Islet of Langerhans (tissue), 1 donor: ENCODE results near the gene RGL3.
"Not testable (repeated sequence)": the region's sequence is repeated elsewhere in the genome, so short reads cannot be mapped to it uniquely, and the experiment has no call there.

Experiments used
- FAIRE-seq: peaks from one replicate; lab custom pipeline; 2011; peaks lifted over from hg19 to GRCh38; lab: Jason Lieb, UNC

RGL3 gene

DNA sequence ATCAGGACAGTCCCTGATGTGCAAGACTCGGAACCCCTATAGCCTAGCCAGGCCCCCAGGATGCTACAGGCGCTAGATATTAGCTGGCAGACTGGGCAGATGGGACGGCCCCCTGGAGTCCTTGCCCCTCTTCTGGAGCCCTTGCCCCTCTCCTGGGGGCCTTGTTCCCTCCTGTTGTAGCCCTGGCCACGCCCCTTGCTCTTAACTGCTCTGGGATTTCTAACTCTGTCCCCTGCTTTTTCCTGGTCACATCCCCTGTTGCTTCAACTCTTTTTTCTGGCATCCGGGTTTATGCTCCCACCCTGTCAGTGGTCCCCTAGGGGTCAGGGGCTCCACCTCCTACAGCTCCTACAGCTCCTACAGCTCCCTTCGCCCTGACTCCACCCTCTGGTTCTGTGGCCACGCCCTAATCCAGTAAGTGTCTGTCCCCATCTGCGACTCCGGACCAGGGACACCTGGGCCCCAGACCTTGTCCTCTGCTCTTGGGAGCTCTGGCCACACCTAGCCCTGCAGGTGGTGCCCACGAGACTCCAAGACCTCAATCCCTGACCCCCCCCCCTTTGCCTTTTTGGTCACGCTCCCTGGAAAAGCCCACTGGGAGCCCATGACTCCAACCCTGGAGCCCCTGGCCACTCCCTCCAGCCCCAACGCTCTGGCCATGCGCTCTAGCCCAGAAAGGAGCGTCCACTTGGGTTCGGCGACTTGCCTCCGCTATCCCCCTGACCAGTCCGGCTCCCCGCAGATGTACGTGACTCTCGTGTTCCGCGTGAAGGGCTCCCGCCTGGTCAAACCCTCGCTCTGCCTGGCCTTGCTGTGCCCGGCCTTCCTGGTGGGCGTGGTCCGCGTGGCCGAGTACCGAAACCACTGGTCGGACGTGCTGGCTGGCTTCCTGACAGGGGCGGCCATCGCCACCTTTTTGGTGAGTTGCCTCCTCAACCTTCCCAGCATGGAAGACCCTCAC lies 57.1 kb downstream of the RGL3 start:
- no peak for FAIRE-seq

DNA sequence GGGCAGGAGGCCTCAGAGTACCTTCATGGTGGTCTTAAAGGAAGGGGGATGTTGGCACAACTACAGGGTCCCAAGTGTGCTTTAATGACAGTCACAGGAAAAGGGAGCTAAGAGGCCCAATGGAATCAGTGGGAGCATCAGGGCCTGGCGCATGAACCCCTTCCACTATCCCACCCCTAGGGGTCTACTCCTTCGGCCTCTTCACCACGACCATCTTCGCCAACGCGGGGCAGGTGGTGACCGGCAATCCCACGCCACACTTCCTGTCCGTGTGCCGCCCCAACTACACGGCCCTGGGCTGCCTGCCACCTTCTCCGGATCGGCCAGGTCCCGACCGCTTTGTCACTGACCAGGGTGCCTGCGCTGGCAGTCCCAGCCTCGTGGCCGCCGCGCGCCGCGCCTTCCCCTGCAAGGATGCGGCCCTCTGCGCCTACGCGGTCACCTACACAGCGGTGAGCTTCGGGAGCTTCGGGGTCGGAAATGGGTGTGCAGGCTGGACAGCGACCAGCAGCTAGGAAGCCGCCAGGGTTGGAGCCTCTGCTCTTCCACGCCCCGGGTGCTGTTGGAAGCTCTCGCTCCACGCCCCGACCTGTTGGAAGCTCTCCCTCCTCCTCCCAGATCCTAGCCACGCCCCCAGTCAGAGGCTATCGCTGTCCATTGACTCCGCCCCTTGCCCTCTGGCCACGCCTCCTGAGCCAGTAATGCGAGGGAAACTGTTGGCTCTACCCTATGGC lies 57.9 kb downstream of the RGL3 start:
- no peak for FAIRE-seq

DNA sequence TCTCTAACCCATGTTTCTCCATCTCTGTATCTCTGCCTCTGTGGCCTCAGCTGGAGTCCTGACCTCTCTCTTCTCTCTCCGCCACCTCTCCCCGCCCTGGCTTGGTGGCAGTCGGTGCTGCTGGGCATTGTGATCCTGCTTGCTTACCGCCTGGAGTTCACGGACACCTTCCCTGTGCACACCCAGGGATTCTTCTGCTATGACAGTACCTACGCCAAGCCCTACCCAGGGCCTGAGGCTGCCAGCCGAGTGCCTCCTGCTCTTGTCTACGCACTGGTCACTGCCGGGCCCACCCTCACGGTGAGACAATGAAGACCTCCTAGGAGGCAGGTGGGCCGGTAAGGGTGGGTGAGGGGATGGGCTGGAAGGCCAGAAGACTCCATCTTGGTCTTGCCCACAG lies 59.7 kb downstream of the RGL3 start:
- no peak for FAIRE-seq

DNA sequence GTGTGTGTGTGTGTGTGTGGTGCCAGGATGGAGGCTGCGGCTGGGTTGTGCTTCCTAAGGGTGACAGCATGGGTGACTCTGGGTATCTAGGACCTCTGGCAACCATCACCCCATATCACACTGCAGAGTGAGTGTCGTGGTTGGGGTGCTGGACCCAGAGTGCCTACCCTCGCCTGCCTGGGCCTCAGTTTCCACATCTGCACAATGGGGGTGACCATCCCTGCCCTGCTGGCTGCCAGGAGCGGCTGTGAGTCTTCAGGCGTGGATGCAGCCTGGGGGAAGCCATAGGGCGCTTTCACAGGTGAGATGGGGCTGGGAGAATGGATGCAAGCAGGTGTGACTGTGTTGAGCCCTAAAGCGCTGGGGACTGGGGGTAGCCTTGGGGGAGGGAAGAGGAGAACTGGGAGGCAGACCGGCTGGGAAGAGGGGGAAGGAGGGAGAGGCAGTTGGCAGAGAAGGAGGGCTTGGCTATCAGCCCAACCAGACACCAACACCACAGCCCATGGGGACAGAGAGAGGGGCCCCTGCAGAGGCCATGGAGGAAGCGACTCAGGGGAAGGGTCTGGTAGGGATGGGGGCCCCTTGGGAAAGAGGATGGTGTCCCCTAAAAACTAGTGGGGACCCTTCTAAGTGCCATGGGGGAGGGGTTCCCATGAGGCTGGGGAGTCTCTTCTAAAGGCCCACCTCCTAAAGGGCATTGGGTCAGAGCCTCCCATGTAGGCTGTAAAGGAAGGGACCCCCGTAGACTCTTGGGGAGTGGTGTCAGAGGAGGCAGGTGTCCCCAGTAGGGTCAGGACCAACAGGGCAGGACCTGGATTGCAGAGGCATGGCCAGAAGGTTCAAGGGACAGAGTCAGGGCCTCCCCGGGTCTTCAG lies 62.2 kb downstream of the RGL3 start:
- no peak for FAIRE-seq

DNA sequence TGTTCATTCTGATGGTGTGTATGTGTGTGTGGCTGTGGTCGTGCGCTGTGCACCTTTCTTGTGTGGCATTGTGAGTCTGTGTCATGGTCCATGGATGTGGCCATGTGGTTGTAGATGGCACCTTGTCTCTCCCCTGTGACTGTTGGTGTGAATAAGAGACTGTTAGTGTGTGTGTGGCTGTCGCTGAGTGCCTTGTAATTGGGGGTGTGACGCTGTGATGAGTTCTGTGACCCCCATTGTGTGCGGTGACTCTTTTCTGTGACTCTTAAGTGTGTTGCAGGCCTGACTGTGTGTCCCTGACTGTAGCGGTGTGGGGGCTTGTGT lies 63.1 kb downstream of the RGL3 start:
- FAIRE-seq, result no peak

DNA sequence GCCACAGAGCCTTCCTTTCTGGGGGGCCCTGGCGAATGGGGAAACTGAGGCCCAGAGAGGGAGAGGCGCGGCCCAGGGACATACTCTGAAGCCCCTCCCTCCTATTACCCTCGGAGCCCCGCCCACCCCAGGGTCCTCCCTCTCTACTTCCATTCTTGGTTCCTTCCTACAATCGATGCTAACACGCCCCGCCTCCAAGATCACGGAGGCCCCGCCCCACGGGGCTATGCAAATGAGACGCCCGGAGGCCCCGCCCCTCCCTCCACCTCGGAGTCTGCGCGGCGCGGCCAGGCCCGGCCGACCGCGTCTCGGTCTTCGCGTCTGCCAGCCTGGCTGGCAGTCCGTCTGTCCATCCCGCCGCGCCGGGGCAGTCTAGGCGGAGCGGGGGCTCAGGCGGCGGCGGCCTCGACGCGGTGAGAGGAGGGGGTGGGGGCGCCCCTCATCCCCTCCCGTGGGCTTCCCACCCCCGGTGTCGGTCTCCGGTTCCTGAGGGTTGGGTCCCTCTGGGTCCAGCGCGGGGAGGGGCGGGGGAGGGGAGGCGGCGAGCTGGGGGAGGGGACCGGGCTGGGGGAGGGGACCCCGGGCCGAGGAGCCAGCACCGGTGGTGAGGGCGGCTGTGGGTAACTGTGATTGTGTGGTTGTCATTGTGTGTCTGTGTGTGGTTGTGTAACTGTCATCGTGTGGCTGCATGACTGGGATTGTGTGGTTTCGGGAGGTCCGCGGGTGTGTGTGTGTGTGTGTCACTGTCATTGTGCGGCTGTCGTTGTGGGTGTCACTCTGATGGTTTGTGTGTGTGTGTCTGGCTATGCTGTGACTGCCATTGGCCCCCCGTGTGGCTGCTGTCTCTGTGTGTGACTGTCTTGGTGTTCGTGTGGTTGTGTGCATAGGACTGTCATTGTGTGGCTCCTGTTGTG lies 63.7 kb downstream of the RGL3 start, which contains the start of gene PLPPR2:
Gene PLPPR2, plus strand, starts transcription at position 273 of the 914 bp plus-strand sequence. CDS start 2,242 bp downstream, outside the sequence.
- FAIRE-seq, result no peak

DNA sequence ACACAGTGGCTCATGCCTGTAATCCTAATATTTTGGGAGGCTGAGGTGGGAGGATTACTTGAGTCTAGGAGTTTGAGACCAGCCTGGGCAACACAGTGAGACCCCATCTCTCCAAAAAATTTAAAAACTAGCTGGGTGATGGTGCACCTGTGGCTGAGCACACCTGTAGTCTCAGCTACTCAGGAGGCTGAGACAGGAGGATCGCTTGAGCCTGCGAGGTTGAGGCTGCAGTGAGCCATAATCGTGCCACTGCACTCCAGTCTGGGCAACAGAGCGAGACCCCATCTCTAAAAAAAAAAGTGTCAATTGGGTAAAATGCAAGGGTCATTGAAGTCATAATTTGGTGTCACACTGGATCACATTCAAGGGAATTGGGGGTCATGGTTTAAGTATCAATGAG lies 65.0 kb downstream of the RGL3 start:
- not testable (repeated sequence) for FAIRE-seq

DNA sequence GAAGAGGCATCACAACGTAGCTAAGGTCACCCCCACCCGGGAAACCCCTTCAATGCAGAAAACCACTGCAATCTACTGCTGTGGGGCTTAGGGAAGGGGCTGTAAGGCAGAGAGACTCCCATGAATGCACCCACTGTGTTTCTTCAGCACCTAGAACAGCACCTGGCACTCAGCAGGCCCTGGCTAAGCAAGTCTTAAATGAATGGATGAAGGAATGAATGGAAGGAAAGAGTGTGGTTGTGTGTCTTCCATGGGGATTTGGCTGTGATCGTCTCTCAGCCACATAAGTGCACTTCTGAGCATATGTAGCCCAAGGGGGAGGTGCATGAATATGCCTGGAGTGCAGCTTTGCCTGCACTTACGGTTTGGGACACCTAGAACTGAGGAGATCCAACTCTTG lies 69.9 kb downstream of the RGL3 start:
- FAIRE-seq, result no peak

DNA sequence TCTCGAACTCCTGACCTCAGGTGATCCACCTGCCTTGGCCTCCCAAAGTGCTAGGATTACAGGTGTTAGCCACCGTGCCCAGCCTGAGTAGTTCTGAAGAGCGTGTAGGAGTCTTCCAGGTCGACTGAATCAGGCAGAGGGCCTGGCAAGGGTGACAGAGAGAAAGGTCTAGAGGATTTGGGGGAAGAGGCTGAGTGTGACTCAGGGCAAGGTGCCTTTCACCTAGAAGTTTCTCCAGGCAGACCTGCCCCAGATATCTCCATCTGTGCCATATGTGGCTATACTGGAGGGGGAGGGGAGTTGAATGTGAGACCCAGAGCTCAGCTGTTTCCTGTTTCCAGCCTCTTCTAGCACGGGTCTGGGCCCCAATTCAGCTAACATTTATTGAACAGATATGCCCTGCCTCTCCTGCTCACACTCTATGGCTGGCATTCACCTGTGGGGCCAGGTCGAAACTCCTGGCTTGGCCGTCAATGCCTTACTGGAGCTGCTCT lies 71.5 kb downstream of the RGL3 start:
- no peak for FAIRE-seq

DNA sequence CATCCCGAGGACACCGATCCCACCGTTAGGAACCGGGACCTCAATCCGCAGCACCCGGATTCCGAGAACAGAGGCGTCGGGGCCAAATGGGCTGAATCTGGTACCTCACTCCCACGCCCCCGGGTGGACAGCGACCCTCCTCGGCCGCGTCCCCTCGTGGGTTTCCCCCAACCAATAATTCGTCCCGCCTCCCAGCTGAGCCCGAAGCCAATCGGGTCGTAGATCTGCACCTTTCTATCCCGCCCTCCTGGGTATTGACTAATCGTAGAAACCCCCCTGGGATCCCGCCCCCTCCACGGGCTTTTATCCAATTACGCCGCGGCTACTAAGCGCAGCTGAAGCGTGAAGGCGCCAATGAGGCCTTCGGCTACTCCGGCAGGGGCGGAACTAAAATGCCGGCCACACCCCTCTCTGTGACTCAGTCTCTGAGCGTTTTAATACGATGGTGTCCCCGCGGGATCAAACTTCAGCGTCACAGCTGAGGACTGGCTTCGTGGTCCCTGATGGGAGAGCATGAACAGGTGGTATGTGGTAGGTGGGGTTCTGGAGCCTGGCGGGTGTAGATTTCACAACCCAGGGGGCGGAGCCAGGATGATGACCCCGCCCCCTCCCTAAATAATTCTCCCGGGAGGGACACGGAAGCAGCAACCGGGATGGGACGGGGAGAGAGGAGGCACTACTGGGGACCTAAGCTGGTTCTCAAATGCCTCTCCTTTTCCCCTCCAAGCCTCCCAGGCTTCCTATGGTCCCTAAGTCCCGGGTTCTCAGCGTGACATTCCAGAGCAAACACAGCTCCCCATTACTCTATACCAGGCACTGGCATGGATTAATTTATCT lies 72.8 kb downstream of the RGL3 start, which contains the start of the genes CCDC159 and TMEM205:
Gene CCDC159, plus strand, starts transcription at position 416 of the 837 bp plus-strand sequence. Its CDS starts 88 bp downstream, at position 504.
Gene TMEM205, minus strand, starts transcription at position 165 of the 837 bp plus-strand sequence. CDS start 649 bp downstream, outside the sequence.
- FAIRE-seq, result peak; percentile 98

DNA sequence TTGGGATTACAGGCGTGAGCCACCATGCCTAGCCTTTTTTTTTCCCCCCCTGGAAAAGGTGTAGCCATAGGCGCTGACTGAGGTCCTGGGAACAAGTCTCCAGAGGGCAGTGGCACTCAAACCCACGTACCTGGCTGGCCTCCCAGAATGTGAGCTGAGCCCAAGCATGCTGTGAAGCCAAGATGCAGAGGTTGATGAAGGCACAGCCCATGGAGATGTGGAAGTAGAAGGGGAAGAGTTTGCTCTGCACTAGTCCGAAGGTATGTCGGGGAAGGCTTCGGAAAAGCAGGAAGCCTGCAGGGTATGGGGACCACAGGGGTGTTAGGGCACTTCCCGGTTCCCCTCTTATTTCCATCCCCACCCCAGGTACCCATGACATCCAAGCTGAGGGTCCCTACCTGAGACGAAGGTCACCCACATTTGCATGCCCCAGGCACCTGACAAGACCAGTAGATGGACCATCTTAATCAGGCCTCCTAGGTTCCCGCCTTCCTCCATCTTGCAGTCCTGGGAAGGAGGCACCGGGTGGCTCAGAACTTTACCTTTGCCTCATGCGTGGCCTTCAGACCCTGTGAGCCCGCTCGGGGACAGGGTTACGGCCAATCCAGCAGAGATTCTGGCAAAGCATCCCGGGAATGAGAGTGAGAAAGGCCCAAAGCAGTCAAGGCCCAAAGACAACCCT lies 73.9 kb downstream of the RGL3 start:
- FAIRE-seq, result no peak
